GM18499 (cell line): ENCODE data around the gene IP6K3.

Experiments
- ATAC-seq: cut with Tn5 transposase; IDR thresholded peaks from one replicate; pipeline ENCODE4 v1.9.1; 2021; ENCODE audit warnings: moderate number of reproducible peaks; ENCODE audit not compliant: insufficient read depth, unreplicated experiment

Gene IP6K3

GRCh38 chr6:33725891-33726673 is 20.6 kb downstream of the IP6K3 start:
- no peak for ATAC-seq

GRCh38 chr6:33725222-33725621 is 21.5 kb downstream of the IP6K3 start:
- ATAC-seq = no peak

- no peak for ATAC-seq
Measured at GRCh38 chr6:33724102-33725023, 22.3 kb downstream of the IP6K3 start.

GRCh38 chr6:33723371-33724085 is 23.2 kb downstream of the IP6K3 start:
- ATAC-seq = no peak

- no peak for ATAC-seq
Measured at GRCh38 chr6:33722103-33722623, 24.5 kb downstream of the IP6K3 start.

GRCh38 chr6:33721508-33721907 is 25.2 kb downstream of the IP6K3 start:
- ATAC-seq = no peak

GRCh38 chr6:33720998-33721397 is 25.7 kb downstream of the IP6K3 start:
- ATAC-seq = no peak

GRCh38 chr6:33719326-33719987 is 27.2 kb downstream of the IP6K3 start:
- ATAC-seq = no peak

GRCh38 chr6:33718713-33719112 is 28.0 kb downstream of the IP6K3 start:
- no peak for ATAC-seq

- no peak for ATAC-seq
Measured at GRCh38 chr6:33717934-33718455, 28.7 kb downstream of the IP6K3 start.

GRCh38 chr6:33716890-33717632 is 29.6 kb downstream of the IP6K3 start:
- ATAC-seq = no peak

- no peak for ATAC-seq
Measured at GRCh38 chr6:33716379-33716778, 30.3 kb downstream of the IP6K3 start.

- no peak for ATAC-seq
Measured at GRCh38 chr6:33714385-33715040, 32.2 kb downstream of the IP6K3 start.

- no peak for ATAC-seq
Measured at GRCh38 chr6:33713786-33714185, 32.9 kb downstream of the IP6K3 start.

- no peak for ATAC-seq
Measured at GRCh38 chr6:33712914-33713313, 33.8 kb downstream of the IP6K3 start.

GRCh38 chr6:33711140-33712129 is 35.3 kb downstream of the IP6K3 start, which contains the start of gene UQCC2:
Gene UQCC2, minus strand, starts transcription at chr6:33711700. Its CDS starts 14 bp downstream, at chr6:33711686.
- ATAC-seq = no peak
